ENCODE results near the gene PLD3.

PLD3 gene

DNA sequence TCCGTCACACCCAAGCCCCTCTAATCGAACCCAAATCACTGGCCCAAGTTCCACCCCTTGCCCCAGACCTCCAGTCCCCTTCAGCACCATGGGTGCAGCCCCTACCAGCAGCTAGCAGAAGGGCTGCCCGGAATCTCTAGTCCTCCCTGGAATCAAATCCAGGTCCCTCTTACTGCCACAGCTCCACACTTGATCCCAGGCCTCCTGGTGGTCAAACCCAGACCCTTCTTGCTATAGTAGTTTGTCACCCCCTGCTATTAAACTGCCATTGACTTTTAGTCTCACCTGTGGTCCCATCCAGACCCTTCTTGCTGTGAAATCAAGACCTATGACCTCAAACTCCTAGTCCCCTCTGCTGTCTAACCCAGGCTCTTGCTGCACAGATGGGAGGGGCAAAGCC lies 32.8 kb downstream of the PLD3 start:
- H3K4me3 ChIP-seq (ENCODE audit: low read depth, low read length) = no peak overlapping the region
- TF ChIP-seq, protein P1, sequence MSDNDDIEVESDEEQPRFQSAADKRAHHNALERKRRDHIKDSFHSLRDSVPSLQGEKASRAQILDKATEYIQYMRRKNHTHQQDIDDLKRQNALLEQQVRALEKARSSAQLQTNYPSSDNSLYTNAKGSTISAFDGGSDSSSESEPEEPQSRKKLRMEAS (IDR thresholded peaks at IDR 0.05; ENCODE audit: low read depth, low read length) = no peak
- TF ChIP-seq MYC (IDR thresholded peaks at IDR 0.05; ENCODE audit: low read depth, low read length) (no peak), POLR2A (IDR thresholded peaks at IDR 0.05; ENCODE audit: extremely low read depth, insufficient read length) (no peak)
- TF ChIP-seq, protein P2, sequence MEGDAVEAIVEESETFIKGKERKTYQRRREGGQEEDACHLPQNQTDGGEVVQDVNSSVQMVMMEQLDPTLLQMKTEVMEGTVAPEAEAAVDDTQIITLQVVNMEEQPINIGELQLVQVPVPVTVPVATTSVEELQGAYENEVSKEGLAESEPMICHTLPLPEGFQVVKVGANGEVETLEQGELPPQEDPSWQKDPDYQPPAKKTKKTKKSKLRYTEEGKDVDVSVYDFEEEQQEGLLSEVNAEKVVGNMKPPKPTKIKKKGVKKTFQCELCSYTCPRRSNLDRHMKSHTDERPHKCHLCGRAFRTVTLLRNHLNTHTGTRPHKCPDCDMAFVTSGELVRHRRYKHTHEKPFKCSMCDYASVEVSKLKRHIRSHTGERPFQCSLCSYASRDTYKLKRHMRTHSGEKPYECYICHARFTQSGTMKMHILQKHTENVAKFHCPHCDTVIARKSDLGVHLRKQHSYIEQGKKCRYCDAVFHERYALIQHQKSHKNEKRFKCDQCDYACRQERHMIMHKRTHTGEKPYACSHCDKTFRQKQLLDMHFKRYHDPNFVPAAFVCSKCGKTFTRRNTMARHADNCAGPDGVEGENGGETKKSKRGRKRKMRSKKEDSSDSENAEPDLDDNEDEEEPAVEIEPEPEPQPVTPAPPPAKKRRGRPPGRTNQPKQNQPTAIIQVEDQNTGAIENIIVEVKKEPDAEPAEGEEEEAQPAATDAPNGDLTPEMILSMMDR (IDR thresholded peaks at IDR 0.05; ENCODE audit: low read depth, low read length) = no peak
- no peak for DNase-seq (ENCODE audit: low read depth)

- TF ChIP-seq, protein P2 (IDR thresholded peaks at IDR 0.05; ENCODE audit: low read depth, low read length) = no peak
- no peak for TF ChIP-seq POLR2A (IDR thresholded peaks at IDR 0.05; ENCODE audit: extremely low read depth, insufficient read length)
- TF ChIP-seq, protein P1 (IDR thresholded peaks at IDR 0.05; ENCODE audit: low read depth, low read length) = no peak
- no peak for TF ChIP-seq MYC (IDR thresholded peaks at IDR 0.05; ENCODE audit: low read depth, low read length)
- no peak for DNase-seq (ENCODE audit: low read depth)
- H3K4me3 ChIP-seq (ENCODE audit: low read depth, low read length) = no peak overlapping the region
These were observed 35.3 kb downstream of the PLD3 start for GRCh38 chr19:40383668-40384248.

- TF ChIP-seq, protein P1 (IDR thresholded peaks at IDR 0.05; ENCODE audit: low read depth, low read length) = no peak
- TF ChIP-seq, protein P2 (IDR thresholded peaks at IDR 0.05; ENCODE audit: low read depth, low read length) = no peak
- TF ChIP-seq POLR2A (IDR thresholded peaks at IDR 0.05; ENCODE audit: extremely low read depth, insufficient read length) (no peak), MYC (IDR thresholded peaks at IDR 0.05; ENCODE audit: low read depth, low read length) (no peak)
- no peak overlapping the region for H3K4me3 ChIP-seq (ENCODE audit: low read depth, low read length)
- no peak for DNase-seq (ENCODE audit: low read depth)
These were observed 38.7 kb downstream of the PLD3 start for GRCh38 chr19:40387155-40387554.

DNA sequence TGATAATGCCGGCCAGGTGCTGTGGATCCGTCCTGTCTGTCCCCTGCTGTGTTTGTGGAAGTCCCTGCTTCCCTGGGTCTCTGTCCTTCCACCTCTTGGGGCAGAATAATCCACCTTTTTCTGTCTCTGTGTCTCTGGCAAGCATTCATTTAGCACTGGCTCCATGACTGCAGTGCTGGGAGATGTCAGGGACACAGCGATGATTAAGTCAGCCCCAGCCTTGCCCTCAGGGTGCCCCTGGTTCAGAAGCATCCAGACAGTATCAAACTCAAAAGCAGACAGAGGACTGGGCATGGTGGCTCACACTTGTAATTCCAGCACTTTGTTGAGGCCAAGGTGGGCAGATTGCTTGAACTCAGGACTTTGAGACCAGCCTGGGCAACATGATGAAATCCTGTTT lies 40.0 kb downstream of the PLD3 start:
- no peak for TF ChIP-seq MYC (IDR thresholded peaks at IDR 0.05; ENCODE audit: low read depth, low read length)
- TF ChIP-seq, protein P2 (IDR thresholded peaks at IDR 0.05; ENCODE audit: low read depth, low read length) = no peak
- no peak for TF ChIP-seq POLR2A (IDR thresholded peaks at IDR 0.05; ENCODE audit: extremely low read depth, insufficient read length)
- TF ChIP-seq, protein P1 (IDR thresholded peaks at IDR 0.05; ENCODE audit: low read depth, low read length) = no peak
- no peak overlapping the region for H3K4me3 ChIP-seq (ENCODE audit: low read depth, low read length)
- no peak for DNase-seq (ENCODE audit: low read depth)

GRCh38 chr19:40389404-40390083 lies 41.0 kb downstream of the PLD3 start:
- no peak for DNase-seq (ENCODE audit: low read depth)
- no peak overlapping the region for H3K4me3 ChIP-seq (ENCODE audit: low read depth, low read length)
- TF ChIP-seq POLR2A (IDR thresholded peaks at IDR 0.05; ENCODE audit: extremely low read depth, insufficient read length) (no peak), MYC (IDR thresholded peaks at IDR 0.05; ENCODE audit: low read depth, low read length) (no peak)
- TF ChIP-seq, protein P2 (IDR thresholded peaks at IDR 0.05; ENCODE audit: low read depth, low read length) = no peak
- TF ChIP-seq, protein P1 (IDR thresholded peaks at IDR 0.05; ENCODE audit: low read depth, low read length) = no peak
